HG03520 (cell line): ENCODE results near the gene ZKSCAN5.
"Not testable (repeated sequence)": the region's sequence is repeated elsewhere in the genome, so short reads cannot be mapped to it uniquely, and the experiment has no call there.

Experiments
- ATAC-seq: cut with Tn5 transposase; IDR thresholded peaks from one replicate; pipeline ENCODE4 v1.9.1; 2021; ENCODE audit warnings: mild to moderate bottlenecking, moderate library complexity; ENCODE audit not compliant: unreplicated experiment

Gene ZKSCAN5

GRCh38 chr7:99497766-99498545 is 6.5 kb upstream of the ZKSCAN5 start:
- ATAC-seq = no peak

DNA sequence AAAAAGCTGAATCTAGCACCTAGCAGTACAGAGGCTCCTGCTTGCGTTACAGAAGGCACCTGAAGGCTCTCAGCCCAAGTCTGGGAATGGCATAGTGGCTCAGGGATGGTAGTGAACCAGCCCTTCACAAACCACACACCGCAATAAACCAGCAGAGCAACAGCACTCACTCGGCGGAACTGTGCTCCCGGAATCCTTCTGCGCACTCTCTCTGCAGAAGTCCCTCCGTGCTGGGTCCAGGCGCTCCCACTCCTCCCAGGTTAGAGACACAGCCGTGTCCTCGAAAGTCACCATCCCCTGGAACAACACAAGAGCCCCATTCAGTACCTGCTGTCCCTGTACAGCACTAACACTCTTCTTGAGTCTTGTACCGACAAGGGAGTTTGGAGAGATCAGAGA is 5.9 kb upstream of the ZKSCAN5 start:
- ATAC-seq = no peak

DNA sequence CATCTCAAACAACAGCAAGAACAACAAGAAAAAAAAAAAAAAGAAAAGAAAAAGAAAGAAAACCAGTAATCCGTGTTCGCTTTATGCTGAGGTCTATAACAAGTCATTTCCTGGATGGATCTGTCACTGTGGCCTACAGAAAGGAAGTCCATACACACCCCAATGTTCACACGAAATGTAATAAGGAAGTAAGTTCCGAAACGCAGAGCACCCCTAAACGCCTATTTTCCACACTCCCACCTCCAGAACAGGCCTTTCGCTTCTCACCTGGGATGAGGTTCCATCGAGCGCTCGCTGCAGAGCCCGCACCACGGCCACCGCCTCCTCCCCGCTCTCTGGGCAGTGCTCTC is 5.1 kb upstream of the ZKSCAN5 start:
- ATAC-seq = no peak

- peak; percentile 39 for ATAC-seq
These were observed 4.5 kb upstream of the ZKSCAN5 start, which contains the start of gene ZNF394 for GRCh38 chr7:99499721-99500636. TSS of gene ZNF394 (minus strand) at chr7:99500281. CDS start at chr7:99500093, 188 bp downstream.

GRCh38 chr7:99500637-99501009 is 3.8 kb upstream of the ZKSCAN5 start:
- no peak for ATAC-seq

DNA sequence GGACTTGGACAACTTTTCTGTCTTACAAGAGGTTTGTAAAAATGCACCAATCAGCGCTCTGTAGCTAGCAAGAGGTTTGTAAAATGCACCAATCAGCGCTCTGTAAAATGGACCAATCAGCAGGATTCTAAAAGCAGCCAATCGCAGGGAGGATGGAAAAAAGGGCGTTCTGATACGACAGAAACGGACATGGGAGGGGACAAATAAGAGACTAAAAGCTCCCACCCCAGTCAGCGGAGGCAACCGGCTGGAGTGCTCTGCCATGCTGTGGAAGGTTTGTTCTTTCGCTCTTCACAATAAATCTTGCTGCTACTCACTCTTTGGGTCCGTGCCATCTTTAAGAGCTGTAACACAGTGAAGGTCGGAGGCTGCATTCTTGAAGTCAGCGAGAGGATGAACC is 3.2 kb upstream of the ZKSCAN5 start:
- ATAC-seq = not testable (repeated sequence)

DNA sequence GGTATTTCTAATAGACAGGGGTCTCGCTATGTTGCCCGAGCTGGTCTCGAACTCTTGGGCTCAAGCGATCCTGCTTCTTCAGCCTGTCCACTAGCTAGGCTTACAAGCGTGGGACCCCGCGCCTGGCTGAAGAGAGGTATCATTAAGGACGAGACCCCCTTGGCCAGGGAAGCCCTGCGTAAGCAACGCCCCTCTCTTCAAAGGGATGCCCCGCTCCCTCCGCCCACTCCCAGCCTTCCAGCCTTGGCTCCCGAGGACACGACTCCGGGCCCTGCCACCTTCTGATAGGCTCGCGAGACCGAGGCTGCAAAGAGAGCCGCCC is 220 bp upstream of the ZKSCAN5 start:
- no peak for ATAC-seq

DNA sequence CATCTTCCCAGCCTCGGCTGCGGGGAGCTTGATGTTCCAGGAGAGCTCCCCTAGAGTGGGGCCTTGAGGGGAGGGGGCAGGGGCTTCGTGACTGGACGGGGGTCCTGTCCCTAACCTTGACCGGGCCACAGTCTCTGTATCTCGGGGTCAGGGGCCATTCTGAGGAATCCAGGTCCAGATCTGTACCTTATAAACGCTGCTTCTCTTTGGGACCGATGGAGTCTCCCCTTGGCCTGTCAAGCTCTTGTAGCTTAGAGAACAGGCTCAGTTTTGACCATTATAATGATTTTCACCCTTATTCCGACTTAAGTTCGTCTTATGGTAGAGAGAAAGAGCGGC is 831 bp downstream of the ZKSCAN5 start:
- peak; percentile 5 for ATAC-seq

- no peak for ATAC-seq
These were observed 9.6 kb downstream of the ZKSCAN5 start for GRCh38 chr7:99514050-99514449.

GRCh38 chr7:99521399-99521798 is 16.9 kb downstream of the ZKSCAN5 start:
- ATAC-seq = no peak

GRCh38 chr7:99525713-99526440 is 21.4 kb downstream of the ZKSCAN5 start:
- no peak for ATAC-seq

GRCh38 chr7:99531354-99531765 is 26.9 kb downstream of the ZKSCAN5 start:
- ATAC-seq = no peak

DNA sequence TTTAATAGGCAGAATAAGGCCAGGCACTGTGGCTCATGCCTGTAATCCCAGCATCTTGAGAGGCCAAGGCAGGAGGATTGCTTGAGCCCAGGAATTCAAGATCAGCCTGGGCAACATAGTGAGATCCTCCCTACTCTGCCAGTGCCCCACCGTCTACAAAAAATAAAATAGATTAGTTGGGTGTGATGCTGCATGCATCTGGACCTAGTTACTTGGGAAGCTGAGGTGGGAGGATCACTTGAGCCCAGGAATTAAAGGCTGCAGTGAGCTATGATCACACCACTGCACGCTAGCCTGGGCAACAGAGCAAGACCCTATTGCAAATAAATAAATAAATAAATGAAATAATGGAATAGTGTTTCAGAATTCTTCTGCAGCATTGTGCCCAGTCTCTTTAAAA is 31.2 kb downstream of the ZKSCAN5 start:
- no peak for ATAC-seq

- no peak for ATAC-seq
These were observed 34.9 kb downstream of the ZKSCAN5 start for GRCh38 chr7:99539213-99539811.

DNA sequence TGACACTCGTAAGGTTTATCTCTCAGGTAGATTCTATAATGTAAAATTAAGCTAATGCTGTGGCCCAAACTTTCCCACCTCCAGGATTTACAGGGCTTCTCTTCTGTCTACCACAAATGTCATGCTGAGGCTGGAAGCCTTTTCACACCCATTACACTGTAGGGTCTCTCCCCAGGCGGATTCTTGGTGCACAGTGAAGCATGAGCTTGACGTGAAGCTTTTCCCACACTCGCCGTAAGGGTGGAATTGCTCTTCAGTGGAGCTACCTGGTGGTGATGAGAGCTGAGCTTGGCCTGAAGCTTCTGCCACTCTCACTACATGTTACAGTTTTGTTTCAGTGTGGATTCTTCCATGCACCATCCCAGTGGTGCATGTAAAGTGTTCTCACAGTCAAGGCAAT is 36.1 kb downstream of the ZKSCAN5 start:
- no peak for ATAC-seq

DNA sequence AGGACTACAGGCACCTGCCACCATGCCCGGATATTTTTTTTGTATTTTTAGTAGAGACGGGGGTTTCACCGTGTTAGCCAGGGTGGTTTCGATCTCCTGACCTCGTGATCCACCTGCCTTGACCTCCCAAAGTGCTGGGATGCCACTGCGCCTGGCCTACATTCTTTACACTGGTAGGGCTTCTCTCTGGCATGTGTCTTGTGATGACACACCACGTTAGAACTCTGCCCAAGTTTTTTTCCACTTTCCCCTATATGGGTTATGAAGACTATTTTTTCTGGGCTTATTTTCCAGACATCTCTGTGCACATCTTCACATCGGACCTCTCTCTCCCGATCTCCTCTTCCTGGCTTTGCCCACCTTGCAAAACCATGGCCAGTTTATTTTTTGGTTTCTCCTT is 36.8 kb downstream of the ZKSCAN5 start:
- ATAC-seq = no peak

DNA sequence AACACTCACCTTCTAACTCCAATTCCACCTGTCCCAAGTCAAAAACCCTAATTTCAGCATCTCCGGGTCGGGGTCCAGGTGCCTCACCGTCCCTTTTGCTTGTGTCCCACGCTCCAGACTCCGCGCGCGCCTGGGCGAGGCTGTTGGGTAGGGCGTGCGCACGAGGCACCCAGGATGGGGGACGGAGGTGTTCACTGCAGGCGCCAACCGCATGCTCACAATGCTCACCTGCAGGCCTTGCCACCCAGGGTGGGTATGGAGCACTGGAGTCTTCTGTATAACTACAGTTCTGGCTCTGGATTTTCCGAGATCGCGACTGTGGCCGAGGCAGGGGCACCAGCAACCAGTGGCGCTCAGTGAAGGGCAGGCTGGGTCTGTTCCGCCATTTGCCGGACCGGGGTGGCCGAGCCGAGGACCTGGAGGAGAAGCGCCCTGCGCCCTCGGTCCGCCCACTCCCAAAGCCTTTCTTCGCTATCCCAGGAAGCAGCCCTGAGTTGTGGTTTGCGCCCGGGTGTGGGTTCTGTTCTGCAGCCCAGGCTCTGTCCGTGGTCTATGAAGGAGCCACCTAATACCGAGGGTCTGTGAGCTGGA is 38.7 kb downstream of the ZKSCAN5 start:
- ATAC-seq = no peak

- no peak for ATAC-seq
These were observed 39.5 kb downstream of the ZKSCAN5 start for GRCh38 chr7:99543916-99544315.

- ATAC-seq = not testable (repeated sequence)
These were observed 40.8 kb downstream of the ZKSCAN5 start for GRCh38 chr7:99545308-99545707.

DNA sequence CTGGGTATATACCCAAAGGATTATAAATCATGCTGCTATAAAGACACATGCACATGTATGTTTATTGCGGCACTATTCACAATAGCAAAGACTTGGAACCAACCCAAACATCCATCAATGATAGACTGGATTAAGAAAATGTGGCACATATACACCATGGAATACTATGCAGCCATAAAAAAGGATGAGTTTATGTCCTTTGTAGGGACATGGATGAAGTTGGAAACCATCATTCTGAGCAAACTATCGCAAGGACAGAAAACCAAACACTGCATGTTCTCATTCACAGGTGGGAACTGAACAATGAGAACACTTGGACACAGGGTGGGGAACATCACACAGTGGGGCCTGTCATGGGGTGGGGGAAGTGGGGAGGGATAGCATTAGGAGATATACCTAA is 45.1 kb downstream of the ZKSCAN5 start:
- not testable (repeated sequence) for ATAC-seq

GRCh38 chr7:99551334-99551733 is 46.9 kb downstream of the ZKSCAN5 start:
- ATAC-seq = no peak
